Activated T-helper 1 cell treated with anti-CD3 and anti-CD28 coated beads, Interleukin-12 subunit alpha, Interleukin-12 subunit beta, Interleukin-2, Interleukin-4 antibody, amounts not matched to agents 30 ng/mL and 10 ng/mL and 1 ng/mL, durations not matched to agents 14 hours and 24 hours and 36 hours (primary cell): ENCODE measurements around the gene DNAJB9. TPM values are rescaled to one million over a fixed set of nuclear protein-coding genes. Genes with fewer than 3 reads are reported as not detected.

Source experiments
- DNase-seq: peaks from one replicate; pipeline ENCODE4 v3.0.0; 2021; ENCODE audit warnings: low spot score
- H3K27ac Mint-ChIP-seq: one replicate; pipeline ENCODE4 v1.8.0; 2021; ENCODE audit warnings: mild to moderate bottlenecking, mixed read lengths
- H3K27me3 Mint-ChIP-seq: one replicate; pipeline ENCODE4 v1.8.0; 2022; ENCODE audit warnings: mild to moderate bottlenecking, moderate library complexity, mixed read lengths; ENCODE audit not compliant: insufficient read depth
- H3K36me3 Mint-ChIP-seq: one replicate; pipeline ENCODE4 v1.8.0; 2021; ENCODE audit warnings: low read depth, mixed read lengths
- H3K4me1 Mint-ChIP-seq: one replicate; pipeline ENCODE4 v1.8.0; 2021; ENCODE audit warnings: low read depth, mixed read lengths
- H3K4me3 Mint-ChIP-seq: one replicate; pipeline ENCODE4 v1.8.0; 2021; ENCODE audit warnings: mild to moderate bottlenecking, moderate library complexity, mixed read lengths
- H3K9me3 Mint-ChIP-seq: one replicate; pipeline ENCODE4 v1.8.0; 2021; ENCODE audit warnings: mixed read lengths
- intact Hi-C: fragments of 100-400 bp; cut with micrococcal nuclease; formaldehyde crosslinking; loops from one replicate; pipeline ENCODE4 v1.15.1; 2024
- total RNA-seq: library from RNA; stranded (reverse); gene quantifications from 2 replicates; pipeline ENCODE4 v1.2.3, GENCODE V29; 2022

Gene DNAJB9
- total RNA-seq, 1 donor from 2014 or later: 20.0 TPM

- Mint-ChIP-seq H3K36me3 (no peaks in the 10 kb centered on the region), H3K27ac (no peak overlapping the region), H3K9me3 (no peaks in the 10 kb centered on the region), H3K4me1 (no peaks in the 10 kb centered on the region), H3K4me3 (no peak overlapping the region), H3K27me3 (peaks cover 12% of the 10 kb centered on the region)
- no peak for DNase-seq
- intact Hi-C loops: no loop called here
Measured at GRCh38 chr7:108598153-108598552, 28.5 kb downstream of the DNAJB9 start.

- intact Hi-C loops: no loop called here
Measured at GRCh38 chr7:108598914-108599580, 29.4 kb downstream of the DNAJB9 start.

GRCh38 chr7:108600399-108600798 lies 30.7 kb downstream of the DNAJB9 start:
- Mint-ChIP-seq H3K36me3 (no peaks in the 10 kb centered on the region), H3K4me3 (no peak overlapping the region), H3K27me3 (peaks cover 9% of the 10 kb centered on the region), H3K4me1 (no peaks in the 10 kb centered on the region), H3K27ac (no peak overlapping the region), H3K9me3 (no peaks in the 10 kb centered on the region)
- DNase-seq: no peak
- intact Hi-C loops: no loop called here

More at GRCh38 chr7:108598914-108599580, 29.4 kb downstream of the DNAJB9 start:
- Mint-ChIP-seq H3K36me3 (no peaks in the 10 kb centered on the region), H3K4me3 (no peak overlapping the region), H3K27me3 (peaks cover 10% of the 10 kb centered on the region), H3K9me3 (no peaks in the 10 kb centered on the region), H3K27ac (no peak overlapping the region), H3K4me1 (no peaks in the 10 kb centered on the region)
- no peak for DNase-seq

- peaks cover 11% of the 10 kb centered on the region for H3K27me3 Mint-ChIP-seq
Measured at GRCh38 chr7:108603656-108604306, 34.1 kb downstream of the DNAJB9 start.

GRCh38 chr7:108604307-108605077 lies 34.8 kb downstream of the DNAJB9 start:
- H3K9me3 Mint-ChIP-seq: no peaks in the 10 kb centered on the region
- intact Hi-C loops: no loop called here
- no peak for DNase-seq
- no peaks in the 10 kb centered on the region for H3K4me1 Mint-ChIP-seq
- H3K36me3 Mint-ChIP-seq: no peaks in the 10 kb centered on the region
- no peak overlapping the region for H3K4me3 Mint-ChIP-seq
- H3K27ac Mint-ChIP-seq: no peak overlapping the region
- H3K27me3 Mint-ChIP-seq: peaks cover 11% of the 10 kb centered on the region

More at GRCh38 chr7:108603656-108604306, 34.1 kb downstream of the DNAJB9 start:
- Mint-ChIP-seq H3K9me3 (no peaks in the 10 kb centered on the region), H3K36me3 (no peaks in the 10 kb centered on the region), H3K4me3 (no peak overlapping the region), H3K4me1 (no peaks in the 10 kb centered on the region), H3K27ac (no peak overlapping the region)
- DNase-seq: no peak
- intact Hi-C loops: no loop called here

GRCh38 chr7:108605559-108606201 lies 36.0 kb downstream of the DNAJB9 start:
- Mint-ChIP-seq H3K9me3 (no peaks in the 10 kb centered on the region), H3K27me3 (peaks cover 6% of the 10 kb centered on the region), H3K36me3 (no peaks in the 10 kb centered on the region), H3K27ac (no peak overlapping the region), H3K4me1 (no peaks in the 10 kb centered on the region), H3K4me3 (no peak overlapping the region)
- DNase-seq: no peak
- intact Hi-C loops: no loop called here

- intact Hi-C loops: no loop called here
- Mint-ChIP-seq H3K4me3 (no peak overlapping the region), H3K27ac (no peak overlapping the region), H3K4me1 (no peaks in the 10 kb centered on the region), H3K27me3 (peaks cover 13% of the 10 kb centered on the region), H3K36me3 (no peaks in the 10 kb centered on the region), H3K9me3 (no peaks in the 10 kb centered on the region)
- no peak for DNase-seq
Measured at GRCh38 chr7:108609643-108610042, 40.0 kb downstream of the DNAJB9 start.

GRCh38 chr7:108611268-108611667 lies 41.6 kb downstream of the DNAJB9 start:
- intact Hi-C loops: no loop called here
- Mint-ChIP-seq H3K36me3 (no peaks in the 10 kb centered on the region), H3K27me3 (peaks cover 13% of the 10 kb centered on the region), H3K9me3 (no peaks in the 10 kb centered on the region), H3K4me3 (no peak overlapping the region), H3K27ac (no peak overlapping the region), H3K4me1 (no peaks in the 10 kb centered on the region)
- DNase-seq: no peak

- intact Hi-C loops: no loop called here
- H3K4me1 Mint-ChIP-seq: no peaks in the 10 kb centered on the region
- H3K27me3 Mint-ChIP-seq: peaks cover 12% of the 10 kb centered on the region
- no peaks in the 10 kb centered on the region for H3K9me3 Mint-ChIP-seq
- no peak for DNase-seq
- no peak overlapping the region for H3K4me3 Mint-ChIP-seq
- H3K27ac Mint-ChIP-seq: no peak overlapping the region
- H3K36me3 Mint-ChIP-seq: no peaks in the 10 kb centered on the region
Measured at GRCh38 chr7:108613147-108613948, 43.7 kb downstream of the DNAJB9 start.

- Mint-ChIP-seq H3K4me3 (no peak overlapping the region), H3K36me3 (no peaks in the 10 kb centered on the region), H3K4me1 (no peaks in the 10 kb centered on the region), H3K27me3 (peaks cover 12% of the 10 kb centered on the region), H3K27ac (no peak overlapping the region), H3K9me3 (no peaks in the 10 kb centered on the region)
- intact Hi-C loops: no loop called here
- DNase-seq: no peak
Measured at GRCh38 chr7:108613949-108614381, 44.3 kb downstream of the DNAJB9 start.

GRCh38 chr7:108614896-108615295 lies 45.2 kb downstream of the DNAJB9 start:
- intact Hi-C loops: no loop called here
- Mint-ChIP-seq H3K4me3 (no peak overlapping the region), H3K27ac (no peak overlapping the region), H3K4me1 (no peaks in the 10 kb centered on the region), H3K27me3 (peaks cover 12% of the 10 kb centered on the region), H3K36me3 (no peaks in the 10 kb centered on the region), H3K9me3 (no peaks in the 10 kb centered on the region)
- no peak for DNase-seq

- Mint-ChIP-seq H3K27ac (no peak overlapping the region), H3K9me3 (no peaks in the 10 kb centered on the region), H3K4me3 (no peak overlapping the region), H3K36me3 (no peaks in the 10 kb centered on the region), H3K4me1 (no peaks in the 10 kb centered on the region), H3K27me3 (peaks cover 3% of the 10 kb centered on the region)
- DNase-seq: no peak
- intact Hi-C loops: no loop called here
Measured at GRCh38 chr7:108618056-108618455, 48.4 kb downstream of the DNAJB9 start.
